Gastrocnemius medialis (tissue), 4 donors: Measurements from ENCODE around the gene SLC41A1.
"Not testable (repeated sequence)": the region's sequence is repeated elsewhere in the genome, so short reads cannot be mapped to it uniquely, and the experiment has no call there.

Experiments used
- CTCF ChIP-seq, 5 experiments: fragments of 450-650 bp in 3 of 5; fragments of 200-600 bp in 2 of 5; sonication (generic) in 2 of 5; IDR thresholded peaks in 4 of 5; conservative IDR thresholded peaks in 1 of 5; 1 replicate in 4 of 5; 2 replicates in 1 of 5; pipeline ENCODE4 v1.5.1; 2016 to 2019; ENCODE audit warnings: antibody characterized with exemption in 5 of 5, mild to moderate bottlenecking in 3 of 5, moderate library complexity in 3 of 5
- POLR2A ChIP-seq, 2 donors: fragments of 450-650 bp; IDR thresholded peaks; one replicate each; pipeline ENCODE4 v1.6.1; 2017; ENCODE audit warnings: antibody characterized with exemption in 2 of 2, mild to moderate bottlenecking in 2 of 2, moderate library complexity in 2 of 2

- not testable (repeated sequence) for TF ChIP-seq CTCF (IDR thresholded peaks at IDR 0.05 in 4 of 5, conservative IDR thresholded peaks at IDR 0.05 in 1 of 5); POLR2A (IDR thresholded peaks at IDR 0.05)
These were observed 10.3 kb upstream of the SLC41A1 start for GRCh38 chr1:205823260-205823659.
